ENCODE data around the gene C5. TPM values are rescaled to one million over a fixed set of nuclear protein-coding genes. Genes with fewer than 3 reads are reported as not detected.

Gene C5
- total and polyA plus RNA-seq, 9 donors = 3.0 to 7.2 (median 4.6) TPM

GRCh38 chr9:121069396-121069795 is 19.3 kb upstream of the C5 start:
- no peak for TF ChIP-seq EP300 (IDR thresholded peaks at IDR 0.05)
- DNase-seq = no peak
- intact Hi-C loops (cut with DNase I) = loop anchor here in 1 of 4 donors (10.0 kb wide), 2 partner anchors 195 to 305 kb away; partner anchors contain the start of gene PHF19
- Histone ChIP-seq H3K4me1 (ENCODE audit: insufficient read depth) (peaks cover 5% of the 10 kb centered on the region), H3K9me3 (no peaks in the 10 kb centered on the region), H3K36me3 (no peaks in the 10 kb centered on the region), H3K27me3 (no peaks in the 10 kb centered on the region), H3K27ac (no peak overlapping the region), H3K4me3 (no peak overlapping the region)
- 84 to 100% (median 96%) methylated on average over 1 of the region's 1 CpG for WGBS, 3 donors

GRCh38 chr9:121067640-121068039 is 17.6 kb upstream of the C5 start:
- TF ChIP-seq POLR2A (IDR thresholded peaks at IDR 0.05) (no peak), CTCF (IDR thresholded peaks at IDR 0.05) (no peak), EP300 (IDR thresholded peaks at IDR 0.05) (no peak)
- Histone ChIP-seq H3K27me3 (no peaks in the 10 kb centered on the region), H3K27ac (no peak overlapping the region), H3K9me3 (no peaks in the 10 kb centered on the region), H3K4me3 (no peak overlapping the region), H3K4me1 (ENCODE audit: insufficient read depth) (peaks cover 2% of the 10 kb centered on the region), H3K36me3 (no peaks in the 10 kb centered on the region)
- DNase-seq = no peak
- WGBS, 3 donors = 86 to 93% (median 86%) methylated on average over 2 of the region's 2 CpGs
- intact Hi-C loops (cut with DNase I) = loop anchor here in 1 of 4 donors (10.0 kb wide), 2 partner anchors 193 to 303 kb away; partner anchors contain the start of gene PHF19

- intact Hi-C loops (cut with DNase I) = loop anchor here in 1 of 4 donors (10.0 kb wide), 2 partner anchors 192 to 302 kb away; partner anchors contain the start of gene PHF19
- DNase-seq = no peak
- no peaks in the 10 kb centered on the region for H3K36me3 ChIP-seq
- TF ChIP-seq CTCF (IDR thresholded peaks at IDR 0.05) (no peak), EP300 (IDR thresholded peaks at IDR 0.05) (no peak), POLR2A (IDR thresholded peaks at IDR 0.05) (no peak)
- H3K27ac ChIP-seq = no peak overlapping the region
- no peaks in the 10 kb centered on the region for H3K27me3 ChIP-seq
- no peaks in the 10 kb centered on the region for H3K9me3 ChIP-seq
- H3K4me1 ChIP-seq (ENCODE audit: insufficient read depth) = no peaks in the 10 kb centered on the region
- no peak overlapping the region for H3K4me3 ChIP-seq
- 88 to 100% (median 95%) methylated on average over 1 of the region's 1 CpG for WGBS, 3 donors
Measured at GRCh38 chr9:121066850-121067249, 16.8 kb upstream of the C5 start.

GRCh38 chr9:121059998-121060636 is 10.0 kb upstream of the C5 start:
- intact Hi-C loops (cut with DNase I) = loop anchor here in 2 of 4 donors (10.0 kb wide), 3 partner anchors 185 to 305 kb away; partner anchors contain the start of gene PHF19 (in 1 of the 2)
- WGBS, 3 donors = 17 to 19% (median 18%) methylated on average over 6 of the region's 6 CpGs
- no peak overlapping the region for H3K4me3 ChIP-seq
- no peaks in the 10 kb centered on the region for H3K27me3 ChIP-seq
- DNase-seq = peak in 2 of 5 donors; percentile 20 to 30
- TF ChIP-seq CTCF (IDR thresholded peaks at IDR 0.05) = peak; percentile 68 to 71 (median 69)
- TF ChIP-seq POLR2A (IDR thresholded peaks at IDR 0.05) = no peak
- no peaks in the 10 kb centered on the region for H3K36me3 ChIP-seq
- no peaks in the 10 kb centered on the region for H3K9me3 ChIP-seq
- no peaks in the 10 kb centered on the region for H3K4me1 ChIP-seq (ENCODE audit: insufficient read depth)
- H3K27ac ChIP-seq = no peak overlapping the region

- 80 to 92% (median 90%) methylated on average over 6 of the region's 6 CpGs for WGBS, 3 donors
- intact Hi-C loops (cut with DNase I) = loop anchor here in 1 of 4 donors (10.0 kb wide), 1 partner anchor 305 kb away; no protein-coding TSS in a partner anchor
- no peaks in the 10 kb centered on the region for H3K4me1 ChIP-seq (ENCODE audit: insufficient read depth)
- no peaks in the 10 kb centered on the region for H3K9me3 ChIP-seq
- H3K4me3 ChIP-seq = no peak overlapping the region
- no peaks in the 10 kb centered on the region for H3K27me3 ChIP-seq
- H3K36me3 ChIP-seq = no peaks in the 10 kb centered on the region
- H3K27ac ChIP-seq = no peak overlapping the region
- no peak for DNase-seq
- no peak for TF ChIP-seq CTCF (IDR thresholded peaks at IDR 0.05)
- no peak for TF ChIP-seq EP300 (IDR thresholded peaks at IDR 0.05)
- no peak for TF ChIP-seq POLR2A (IDR thresholded peaks at IDR 0.05)
Measured at GRCh38 chr9:121059513-121059912, 9.4 kb upstream of the C5 start.
